Breast epithelium (tissue), 3 donors: ENCODE data around the gene COX10.

Experiments
- CTCF ChIP-seq, 3 donors: fragments of 450-650 bp; IDR thresholded peaks; one replicate each; pipeline ENCODE4 v1.5.1; 2016 to 2017; ENCODE audit warnings: antibody characterized with exemption in 3 of 3, mild to moderate bottlenecking in 3 of 3, moderate library complexity in 3 of 3
- POLR2A ChIP-seq: fragments of 450-650 bp; IDR thresholded peaks from one replicate; pipeline ENCODE4 v1.6.1; 2016; ENCODE audit warnings: antibody characterized with exemption, mild to moderate bottlenecking, moderate library complexity

GRCh38 chr17:14038206-14038605 is 31.1 kb upstream of the COX10 start:
- TF ChIP-seq CTCF (IDR thresholded peaks at IDR 0.05) (no peak), POLR2A (no peak)
